ENCODE data around the gene SLC44A1. TPM values are rescaled to one million over a fixed set of nuclear protein-coding genes. Genes with fewer than 3 reads are reported as not detected.

SLC44A1 gene
- total RNA-seq, 1 donor from 2014 or later: 55.2 TPM

DNA sequence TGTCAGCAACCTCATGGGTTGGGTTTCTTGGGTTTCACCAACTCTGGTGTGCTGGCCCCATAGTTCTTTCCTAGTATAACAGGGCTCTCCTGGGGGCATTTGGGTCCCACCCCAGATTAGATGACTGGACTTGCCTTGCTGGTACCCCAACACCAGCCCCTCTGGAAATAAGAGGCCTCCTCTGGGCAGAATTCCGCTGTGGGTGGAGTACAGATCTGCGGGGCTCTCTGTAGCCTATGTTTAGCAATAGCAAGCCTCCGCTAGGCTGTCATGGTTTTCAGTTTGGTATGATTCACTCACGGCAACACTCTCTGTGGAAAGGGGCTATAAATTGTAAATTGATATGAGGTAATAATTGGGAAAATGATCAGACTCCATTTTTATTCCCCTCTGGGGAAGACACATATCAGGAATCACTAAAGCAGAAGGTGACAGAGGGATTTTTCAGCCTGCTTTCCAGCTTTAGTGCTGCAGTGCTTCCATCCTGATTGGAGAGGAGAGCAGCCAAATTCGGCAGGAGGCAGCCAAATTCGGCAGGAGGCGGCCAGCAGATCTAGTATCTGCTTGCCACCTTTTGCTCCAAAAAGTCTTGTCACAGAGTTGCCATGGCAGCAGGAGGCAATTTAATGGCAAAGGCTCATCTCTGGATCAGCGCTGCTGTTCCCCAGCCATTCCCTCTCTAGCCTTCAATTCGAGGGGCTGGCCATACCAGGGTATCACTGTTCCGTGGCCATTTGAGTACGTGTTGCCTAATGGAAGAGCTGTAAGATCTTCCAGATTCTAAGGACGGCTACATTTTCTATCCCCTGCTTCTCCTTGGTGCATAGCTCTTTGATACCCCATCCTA, 84.6 kb downstream of the SLC44A1 start:
- H3K4me1 ChIP-seq: peaks cover 13% of the 10 kb centered on the region
- no peak overlapping the region for H3K4me3 ChIP-seq
- no peaks in the 10 kb centered on the region for H3K9me3 ChIP-seq
- DNase-seq (no peak), ATAC-seq (no peak)
- H3K36me3 ChIP-seq: no peaks in the 10 kb centered on the region
- intact Hi-C loops (cut with DNase I): no loop called here
- H3K27me3 ChIP-seq (ENCODE audit: low read depth): no peaks in the 10 kb centered on the region
- TF ChIP-seq, protein P1, sequence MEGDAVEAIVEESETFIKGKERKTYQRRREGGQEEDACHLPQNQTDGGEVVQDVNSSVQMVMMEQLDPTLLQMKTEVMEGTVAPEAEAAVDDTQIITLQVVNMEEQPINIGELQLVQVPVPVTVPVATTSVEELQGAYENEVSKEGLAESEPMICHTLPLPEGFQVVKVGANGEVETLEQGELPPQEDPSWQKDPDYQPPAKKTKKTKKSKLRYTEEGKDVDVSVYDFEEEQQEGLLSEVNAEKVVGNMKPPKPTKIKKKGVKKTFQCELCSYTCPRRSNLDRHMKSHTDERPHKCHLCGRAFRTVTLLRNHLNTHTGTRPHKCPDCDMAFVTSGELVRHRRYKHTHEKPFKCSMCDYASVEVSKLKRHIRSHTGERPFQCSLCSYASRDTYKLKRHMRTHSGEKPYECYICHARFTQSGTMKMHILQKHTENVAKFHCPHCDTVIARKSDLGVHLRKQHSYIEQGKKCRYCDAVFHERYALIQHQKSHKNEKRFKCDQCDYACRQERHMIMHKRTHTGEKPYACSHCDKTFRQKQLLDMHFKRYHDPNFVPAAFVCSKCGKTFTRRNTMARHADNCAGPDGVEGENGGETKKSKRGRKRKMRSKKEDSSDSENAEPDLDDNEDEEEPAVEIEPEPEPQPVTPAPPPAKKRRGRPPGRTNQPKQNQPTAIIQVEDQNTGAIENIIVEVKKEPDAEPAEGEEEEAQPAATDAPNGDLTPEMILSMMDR (IDR thresholded peaks at IDR 0.05): no peak
- no peak overlapping the region for H3K27ac ChIP-seq

DNA sequence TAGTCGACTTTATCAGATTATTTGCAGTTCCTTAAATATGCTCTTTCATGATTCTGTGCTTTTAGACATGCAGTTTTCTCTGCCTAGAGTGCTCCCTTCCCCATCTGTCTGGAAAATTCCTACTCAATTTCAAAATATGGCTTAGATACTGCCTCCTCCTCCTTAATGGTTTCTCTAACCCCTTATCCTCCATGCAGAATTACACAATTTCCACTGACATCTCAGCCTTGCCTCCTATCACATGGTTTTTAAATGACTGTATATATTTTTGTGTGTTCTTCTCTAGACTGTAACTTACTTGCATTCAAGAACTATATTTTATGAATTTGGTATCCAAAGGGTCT, 85.2 kb downstream of the SLC44A1 start:
- intact Hi-C loops (cut with DNase I): no loop called here
- H3K4me1 ChIP-seq: peaks cover 17% of the 10 kb centered on the region
- H3K27me3 ChIP-seq (ENCODE audit: low read depth): no peaks in the 10 kb centered on the region
- DNase-seq (no peak), ATAC-seq (no peak)
- H3K36me3 ChIP-seq: no peaks in the 10 kb centered on the region
- H3K9me3 ChIP-seq: no peaks in the 10 kb centered on the region
- no peak overlapping the region for H3K27ac ChIP-seq
- TF ChIP-seq, protein P1 (IDR thresholded peaks at IDR 0.05): no peak
- H3K4me3 ChIP-seq: no peak overlapping the region

DNA sequence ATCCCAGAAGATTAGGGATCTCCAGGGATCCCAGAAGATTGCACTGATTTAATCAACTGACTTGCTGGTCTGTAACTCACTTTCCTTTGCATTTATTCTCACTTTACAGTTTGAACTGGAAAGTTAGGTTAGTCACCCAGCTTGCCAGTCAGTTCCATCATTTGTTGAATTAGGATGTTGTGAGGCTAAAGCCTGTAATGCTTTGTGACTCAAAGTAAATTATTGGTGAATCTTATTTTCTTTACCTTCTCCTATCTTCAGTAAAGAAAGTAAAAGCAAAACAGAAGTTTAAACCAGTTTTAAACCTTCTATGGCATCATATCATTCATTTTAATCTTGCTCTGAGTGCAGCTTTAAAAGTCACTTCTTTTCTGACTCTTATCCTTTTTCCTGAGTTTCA, 85.8 kb downstream of the SLC44A1 start:
- Histone ChIP-seq H3K27me3 (ENCODE audit: low read depth) (no peaks in the 10 kb centered on the region), H3K9me3 (no peaks in the 10 kb centered on the region), H3K36me3 (no peaks in the 10 kb centered on the region), H3K27ac (no peak overlapping the region), H3K4me1 (peaks cover 19% of the 10 kb centered on the region), H3K4me3 (no peak overlapping the region)
- DNase-seq (no peak), ATAC-seq (no peak)
- TF ChIP-seq, protein P1 (IDR thresholded peaks at IDR 0.05): no peak
- intact Hi-C loops (cut with DNase I): no loop called here

DNA sequence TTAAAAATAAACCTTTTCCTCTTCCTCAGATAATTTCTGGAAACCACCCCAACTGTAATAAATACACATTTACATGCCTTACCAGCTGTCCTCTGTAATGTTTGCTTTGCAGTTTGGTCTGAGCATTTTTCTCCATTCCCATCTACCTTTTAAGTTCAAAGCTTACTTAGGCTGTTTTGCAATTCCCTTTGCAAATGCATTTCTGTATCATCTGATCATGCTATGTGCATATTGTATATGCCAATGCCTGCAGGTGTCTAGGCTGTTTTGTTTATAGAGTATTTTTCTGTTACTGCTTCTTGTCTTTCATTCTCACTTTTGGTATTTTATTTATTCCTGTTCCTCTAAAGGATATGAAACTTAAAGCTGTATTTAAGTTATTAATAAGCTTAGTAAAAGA, 86.3 kb downstream of the SLC44A1 start:
- Histone ChIP-seq H3K27ac (no peak overlapping the region), H3K9me3 (no peaks in the 10 kb centered on the region), H3K36me3 (peaks cover 3% of the 10 kb centered on the region), H3K27me3 (ENCODE audit: low read depth) (no peaks in the 10 kb centered on the region), H3K4me1 (peaks cover 19% of the 10 kb centered on the region), H3K4me3 (no peak overlapping the region)
- TF ChIP-seq, protein P1 (IDR thresholded peaks at IDR 0.05): no peak
- DNase-seq: no peak
- intact Hi-C loops (cut with DNase I): no loop called here
- ATAC-seq: no peak

DNA sequence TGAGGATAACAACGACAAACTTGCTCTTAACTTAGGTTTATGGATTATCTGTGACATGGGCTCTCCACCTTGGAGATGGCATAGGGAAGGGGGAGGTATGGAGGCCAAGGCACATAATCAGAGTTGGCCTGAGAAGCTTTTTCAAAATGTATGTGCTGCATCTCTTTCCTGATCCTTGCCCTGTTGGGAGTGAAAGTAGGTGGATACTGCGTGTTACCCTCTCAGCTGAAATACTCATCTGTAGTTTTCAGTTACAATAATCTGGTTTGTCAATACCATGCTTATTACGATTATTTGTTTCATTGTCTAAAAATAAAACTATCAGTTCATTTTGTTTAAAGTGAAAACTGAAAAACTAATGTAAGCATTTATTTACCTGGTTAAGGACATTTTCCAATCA, 86.7 kb downstream of the SLC44A1 start:
- Histone ChIP-seq H3K27me3 (ENCODE audit: low read depth) (no peaks in the 10 kb centered on the region), H3K4me3 (no peak overlapping the region), H3K4me1 (peaks cover 19% of the 10 kb centered on the region), H3K36me3 (peaks cover 3% of the 10 kb centered on the region), H3K9me3 (no peaks in the 10 kb centered on the region), H3K27ac (no peak overlapping the region)
- no peak for DNase-seq
- TF ChIP-seq, protein P1 (IDR thresholded peaks at IDR 0.05): no peak
- intact Hi-C loops (cut with DNase I): no loop called here
- ATAC-seq: no peak
